DMS114 treated with DMSO at 0.1 percent for 48 hours (cell line): Measurements from ENCODE around the gene GALNT2.

Source experiments
- DNase-seq: peaks from one replicate; lab custom pipeline; 2025; ENCODE audit not compliant: unreplicated experiment; lab: John Stamatoyannopoulos, UW

Gene GALNT2

DNA sequence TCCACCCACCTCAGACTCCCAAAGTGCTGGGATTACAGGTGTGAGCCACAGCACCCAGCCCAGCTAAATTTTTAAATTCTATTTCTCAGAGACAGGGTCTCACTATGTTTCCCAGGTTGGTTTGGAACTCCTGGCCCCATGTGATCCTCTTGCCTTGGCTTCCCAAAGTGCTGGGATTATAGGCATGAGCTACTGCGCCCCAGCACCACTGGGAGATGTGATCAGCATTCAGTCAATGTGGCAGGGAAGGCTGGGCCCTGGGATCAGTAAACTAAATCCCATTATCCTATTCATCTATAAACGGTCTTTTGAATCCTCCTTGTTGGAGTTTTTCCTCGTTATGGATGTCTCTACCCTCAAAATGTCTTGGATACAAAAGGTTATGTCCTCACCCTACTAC is 245.6 kb downstream of the GALNT2 start:
- no peak for DNase-seq

DNA sequence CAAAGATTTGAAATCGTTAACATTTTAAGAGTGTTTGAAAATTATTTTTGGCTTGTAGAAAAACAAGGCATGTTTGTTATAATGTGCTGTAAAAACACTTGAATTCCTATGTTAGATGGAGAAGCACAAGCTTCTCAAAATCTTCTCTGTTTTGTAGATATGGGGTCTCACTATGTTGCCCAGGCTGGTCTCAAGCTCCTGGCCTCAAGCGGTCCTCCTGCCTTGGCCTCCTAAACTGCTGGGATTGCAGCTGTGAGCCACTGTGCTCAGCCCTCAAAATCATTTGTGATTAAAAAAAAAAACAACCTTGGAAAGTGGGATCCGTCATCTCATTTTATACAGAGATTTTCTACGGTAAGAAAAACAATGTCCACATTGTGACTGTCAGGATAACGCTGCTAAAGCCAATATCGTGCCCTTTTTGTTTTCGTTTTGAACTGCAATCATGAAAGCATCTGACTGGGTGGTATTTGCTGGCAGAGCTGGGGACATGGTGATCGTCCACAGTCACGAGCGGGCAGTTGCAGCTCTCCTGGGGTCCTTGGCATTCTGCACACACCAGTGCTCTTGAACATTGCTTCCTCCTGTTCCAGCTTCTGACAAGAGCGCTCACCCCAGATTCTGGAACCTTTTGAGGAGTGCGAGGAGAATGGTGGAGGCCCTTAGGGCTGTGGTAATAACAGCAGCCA is 246.6 kb downstream of the GALNT2 start:
- no peak for DNase-seq

DNA sequence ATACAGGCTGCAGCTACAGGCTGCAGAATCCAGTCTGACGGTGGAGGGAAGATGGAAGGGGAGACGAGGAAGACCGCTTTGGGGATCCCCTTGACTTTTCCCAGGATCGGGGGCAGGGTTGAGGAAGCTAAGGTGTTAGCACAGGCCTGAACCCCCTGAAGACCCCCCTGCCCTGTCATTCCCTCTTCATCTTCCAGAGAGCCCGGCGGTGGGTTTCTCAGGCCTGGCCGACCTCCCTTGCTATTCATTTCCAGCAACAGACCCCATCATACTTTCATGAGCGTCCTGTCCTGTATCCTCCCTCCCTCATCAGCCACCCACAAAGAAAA is 247.1 kb downstream of the GALNT2 start:
- no peak for DNase-seq

DNA sequence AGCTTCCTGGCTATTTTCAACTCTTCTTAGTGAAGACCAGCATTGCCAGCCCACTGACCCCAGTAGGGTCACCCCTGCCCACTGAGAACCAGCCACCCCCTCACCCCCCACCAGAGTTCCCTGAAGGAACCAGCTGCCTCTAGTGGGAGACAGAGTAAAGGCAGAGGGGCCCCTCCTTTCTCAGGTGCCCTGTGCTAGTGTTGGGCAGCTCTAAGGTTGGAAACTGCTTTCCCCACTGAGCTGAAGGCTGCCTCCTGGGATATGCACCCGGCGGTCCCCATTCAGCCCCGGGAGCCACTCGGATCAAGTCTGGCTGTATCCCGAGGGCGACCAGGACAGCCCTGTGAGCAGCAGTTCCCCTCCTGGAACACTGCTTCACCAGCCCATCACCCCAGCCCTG is 248.1 kb downstream of the GALNT2 start:
- no peak for DNase-seq

DNA sequence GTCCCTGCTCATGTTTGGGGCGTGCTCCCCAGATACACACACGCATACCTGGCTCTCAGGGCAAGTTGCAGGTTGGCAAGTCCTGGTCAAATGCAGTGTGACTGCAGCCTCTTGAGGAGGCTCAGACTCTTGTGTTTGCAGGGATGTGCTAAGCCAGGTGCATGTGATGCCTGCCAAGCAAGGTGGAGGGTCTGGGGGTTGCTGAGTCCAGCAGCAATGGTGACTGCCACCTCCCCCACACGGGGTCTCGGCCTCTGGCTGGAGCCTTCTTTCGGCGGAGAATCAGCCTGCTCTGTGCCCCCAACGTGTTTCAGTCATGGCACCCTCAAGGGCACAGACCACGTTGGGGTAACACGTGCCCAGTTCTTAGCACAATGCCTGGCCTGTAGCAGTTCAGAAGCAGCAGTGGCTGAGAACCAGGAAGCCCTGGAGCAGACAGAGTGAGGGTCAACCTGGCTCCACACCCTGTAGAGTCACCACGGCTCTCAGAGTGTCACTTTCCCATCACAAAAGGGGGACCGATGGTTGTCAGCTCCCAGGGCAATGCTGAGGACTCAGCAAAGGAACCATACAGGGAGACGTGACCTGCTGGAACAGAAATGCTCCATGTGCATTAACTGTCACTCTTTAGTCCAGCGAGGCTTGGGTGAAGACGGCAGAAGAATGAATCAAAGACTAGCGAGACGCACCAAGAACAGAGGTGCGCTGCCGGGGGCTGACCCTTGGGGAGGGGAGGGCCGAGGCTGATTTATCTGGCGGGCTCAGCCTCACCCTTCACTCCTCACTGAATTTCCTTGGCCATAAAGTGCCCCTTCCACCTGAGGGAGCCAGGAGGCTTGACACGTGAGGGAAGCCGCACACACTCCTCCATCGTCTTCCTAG is 250.1 kb downstream of the GALNT2 start:
- no peak for DNase-seq

DNA sequence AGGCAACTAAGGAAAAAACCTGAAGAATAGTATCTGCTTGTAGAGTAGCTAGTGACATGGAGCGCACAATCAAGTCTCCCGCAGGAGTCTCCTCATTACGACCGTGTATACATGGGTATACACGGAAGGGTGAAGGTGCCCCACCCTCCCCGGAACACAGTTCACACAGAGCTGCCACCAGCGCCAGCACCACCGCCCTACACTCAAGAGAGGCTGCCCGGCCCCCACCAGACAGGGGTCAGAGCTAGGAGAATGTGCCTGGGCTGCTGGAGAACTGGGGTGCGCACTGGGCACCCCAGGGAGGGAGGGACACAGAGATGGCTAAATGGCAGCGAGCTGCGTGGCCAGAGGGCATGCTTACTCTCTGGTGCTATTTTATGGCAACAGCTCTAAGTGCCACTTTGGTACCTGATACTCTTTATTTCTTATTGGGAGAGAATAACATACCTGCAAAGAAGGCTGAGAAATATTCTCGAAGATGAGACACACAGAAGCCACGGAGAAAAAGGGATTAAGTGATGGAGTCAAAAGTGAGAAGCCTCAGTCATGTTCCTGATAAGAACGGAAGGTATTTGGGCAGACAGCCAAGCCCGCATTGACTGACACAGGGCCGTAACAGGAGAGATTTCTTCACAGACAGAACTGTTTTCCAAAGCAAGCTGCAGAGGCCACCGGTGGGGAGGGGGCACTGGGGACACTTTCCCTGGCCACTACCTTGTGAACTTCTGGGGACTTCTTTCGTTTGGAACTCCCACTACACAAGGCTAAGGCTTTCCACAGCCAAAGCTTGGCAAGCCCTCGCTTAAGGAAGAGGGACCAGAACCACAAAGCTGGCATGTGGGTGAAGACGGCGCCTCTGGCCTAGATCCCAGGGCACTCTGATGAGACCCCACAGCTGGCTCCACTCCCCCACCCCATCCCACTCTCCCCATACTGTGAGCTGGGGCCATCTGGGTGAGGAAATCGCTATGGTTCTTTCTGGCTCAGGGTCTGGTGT is 251.1 kb downstream of the GALNT2 start:
- DNase-seq = no peak

DNA sequence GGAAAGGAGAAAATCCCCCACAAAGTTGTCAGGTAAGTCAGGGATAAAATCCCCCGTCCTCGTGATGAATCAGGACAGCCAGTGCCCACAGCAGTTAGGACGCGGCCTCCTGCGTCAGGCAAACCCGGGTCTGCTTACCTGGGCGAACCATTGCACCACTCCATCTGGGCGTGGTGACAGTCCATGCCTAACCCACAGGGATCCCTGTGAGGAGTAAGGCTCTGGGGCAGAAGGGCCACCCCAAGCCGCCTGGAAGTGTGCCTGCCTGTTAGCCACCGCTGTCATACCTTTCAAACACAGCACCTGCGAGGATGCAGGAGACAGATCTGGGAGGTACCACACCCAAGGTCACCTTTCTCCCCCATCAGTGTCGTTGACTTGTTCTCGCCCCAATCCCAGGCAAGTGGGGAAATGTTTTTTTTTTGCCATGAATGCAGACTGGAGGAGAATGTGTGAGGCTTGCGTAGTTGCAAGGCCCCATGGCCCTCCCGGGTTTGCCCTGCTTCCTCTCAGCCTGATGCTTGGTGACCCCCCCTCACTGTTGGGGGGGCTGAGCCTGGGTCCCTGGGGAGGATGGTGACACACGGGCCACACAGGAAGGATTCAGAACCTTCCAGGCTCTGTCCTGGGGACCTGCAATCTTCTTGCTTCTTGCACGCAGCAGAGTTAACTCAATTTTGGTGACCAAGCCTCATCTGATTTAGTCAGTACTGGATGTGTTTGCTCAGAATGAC is 252.1 kb downstream of the GALNT2 start:
- DNase-seq = no peak

DNA sequence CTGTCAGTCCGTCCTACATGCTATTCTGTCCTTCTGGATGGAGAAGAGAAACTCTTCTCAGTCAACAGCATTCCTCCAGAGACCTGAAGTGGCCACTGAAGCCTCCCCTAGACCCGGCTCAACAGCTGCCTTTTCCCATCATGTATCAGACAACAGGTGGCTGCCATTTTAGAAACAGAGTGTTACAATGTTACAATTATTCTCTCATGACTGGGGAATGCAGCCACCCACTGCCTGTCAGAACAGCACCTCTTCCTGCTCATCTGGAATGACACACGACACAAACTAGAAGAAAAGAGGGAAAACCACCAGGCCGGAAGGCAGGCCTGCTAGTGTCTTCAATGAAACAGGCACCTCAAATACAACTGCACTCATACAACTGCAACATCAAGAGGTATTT is 253.8 kb downstream of the GALNT2 start:
- no peak for DNase-seq

DNA sequence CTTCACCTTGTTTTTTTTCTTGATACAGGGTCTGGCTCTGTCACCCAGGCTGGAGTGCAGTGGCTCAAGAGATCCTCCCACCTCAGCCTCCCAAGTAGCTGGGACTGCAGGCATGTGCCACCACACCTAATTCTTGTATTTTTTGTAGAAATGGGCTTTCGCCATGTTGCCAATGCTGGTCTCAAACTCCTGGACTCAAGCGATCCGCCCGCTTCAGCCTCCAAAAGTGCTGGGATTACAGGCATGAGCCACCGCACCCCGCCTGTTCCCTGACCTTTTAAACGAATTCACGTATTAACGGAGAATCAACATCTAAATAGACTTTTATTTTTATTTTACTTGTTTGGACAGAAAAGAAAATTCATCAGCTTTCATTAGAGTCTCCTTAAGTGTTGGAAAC is 254.3 kb downstream of the GALNT2 start:
- DNase-seq = no peak

DNA sequence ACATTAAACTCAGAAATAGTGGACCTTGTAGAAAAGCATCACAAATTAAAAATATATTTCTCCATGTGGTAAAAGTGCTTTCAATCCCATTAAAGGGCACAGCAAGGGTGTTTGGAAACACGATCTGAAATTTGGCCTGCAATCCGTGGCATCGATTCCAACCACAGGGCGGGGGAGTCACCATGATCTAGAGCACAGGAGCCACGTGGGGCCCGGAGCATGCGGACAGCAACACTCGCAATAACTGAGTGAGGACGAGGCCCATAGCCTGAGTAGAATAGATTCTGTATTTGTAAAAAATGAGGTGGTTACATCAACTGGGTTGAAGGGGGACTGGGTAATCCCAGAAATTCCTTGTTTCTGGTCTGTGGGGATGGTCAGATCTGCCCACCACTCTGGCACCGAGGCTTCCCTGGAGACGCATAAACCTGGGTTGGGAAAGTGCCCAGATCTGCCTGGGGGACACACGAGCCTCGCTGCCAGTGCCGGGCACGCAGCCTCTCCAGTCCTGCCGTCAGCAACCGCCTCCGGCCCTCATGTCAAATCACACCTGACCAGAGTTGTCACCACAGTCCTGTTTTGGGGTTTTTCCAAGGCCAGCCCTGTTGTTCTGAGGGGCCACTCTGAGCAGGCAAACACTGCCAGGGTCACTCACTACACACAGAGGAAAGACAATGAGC is 254.8 kb downstream of the GALNT2 start:
- DNase-seq = no peak

DNA sequence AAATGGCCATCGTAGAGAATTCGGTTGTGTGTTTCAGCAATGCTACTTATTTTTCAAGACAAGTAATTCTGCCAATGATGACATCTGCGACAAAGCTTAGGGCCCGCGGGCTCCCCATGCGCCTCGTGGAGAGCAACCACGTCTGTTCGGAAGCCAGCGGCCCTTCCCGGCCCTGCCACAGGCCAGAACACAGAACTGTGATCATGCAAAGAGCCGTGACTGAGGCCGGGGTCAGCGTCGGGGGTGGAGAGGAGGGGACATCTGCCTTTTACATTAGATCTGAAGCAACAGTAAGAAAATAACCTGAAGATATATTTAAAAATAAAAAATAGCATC is 255.4 kb downstream of the GALNT2 start:
- no peak for DNase-seq

DNA sequence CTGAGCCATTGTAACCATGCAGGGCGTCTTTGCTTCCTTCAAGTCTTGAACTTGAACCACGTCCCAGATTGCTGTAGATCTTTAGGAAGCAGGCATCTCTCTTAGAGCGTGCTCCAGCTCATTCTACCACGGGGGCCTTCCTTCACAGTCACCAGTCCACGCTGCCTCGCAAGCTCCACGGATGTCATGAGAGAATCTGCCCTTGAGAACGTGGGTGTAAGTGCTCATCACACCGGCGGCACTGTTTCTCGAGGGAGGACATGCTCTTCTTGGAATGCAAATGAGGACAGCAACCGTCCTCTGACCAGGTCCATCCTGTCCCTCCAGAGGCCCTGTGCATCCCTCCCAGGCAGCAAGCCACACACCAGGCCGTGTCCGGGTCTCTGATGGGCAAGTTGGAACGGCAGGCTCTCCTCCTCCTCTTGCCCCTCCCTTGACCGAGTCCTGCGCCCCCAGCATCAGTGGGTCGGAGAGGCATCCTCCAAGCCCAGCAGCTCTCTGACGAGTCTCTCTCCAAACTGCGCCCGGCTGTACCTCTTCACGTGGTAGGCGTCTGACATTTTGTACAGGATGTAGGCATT is 256.0 kb downstream of the GALNT2 start:
- DNase-seq = no peak

DNA sequence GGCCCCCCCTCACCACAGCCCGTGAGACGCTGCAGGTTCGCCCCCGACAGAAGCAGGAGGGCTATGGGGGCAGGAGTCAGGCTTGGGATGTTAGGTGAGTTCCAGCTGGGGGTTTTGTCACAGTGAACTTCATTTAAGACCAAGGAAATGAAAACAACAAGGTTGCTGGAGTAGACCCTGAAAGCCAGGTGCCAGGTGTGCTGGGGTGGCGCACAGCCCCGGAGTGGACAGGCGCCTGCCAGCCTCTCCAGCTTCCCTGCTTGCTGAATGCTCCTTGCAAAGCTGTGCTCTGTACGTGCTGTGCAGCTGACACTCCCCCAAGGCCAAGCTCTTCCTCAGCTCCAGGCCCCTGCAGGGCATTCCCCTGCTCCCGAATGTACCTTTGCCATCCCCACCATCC is 256.6 kb downstream of the GALNT2 start:
- DNase-seq = no peak

DNA sequence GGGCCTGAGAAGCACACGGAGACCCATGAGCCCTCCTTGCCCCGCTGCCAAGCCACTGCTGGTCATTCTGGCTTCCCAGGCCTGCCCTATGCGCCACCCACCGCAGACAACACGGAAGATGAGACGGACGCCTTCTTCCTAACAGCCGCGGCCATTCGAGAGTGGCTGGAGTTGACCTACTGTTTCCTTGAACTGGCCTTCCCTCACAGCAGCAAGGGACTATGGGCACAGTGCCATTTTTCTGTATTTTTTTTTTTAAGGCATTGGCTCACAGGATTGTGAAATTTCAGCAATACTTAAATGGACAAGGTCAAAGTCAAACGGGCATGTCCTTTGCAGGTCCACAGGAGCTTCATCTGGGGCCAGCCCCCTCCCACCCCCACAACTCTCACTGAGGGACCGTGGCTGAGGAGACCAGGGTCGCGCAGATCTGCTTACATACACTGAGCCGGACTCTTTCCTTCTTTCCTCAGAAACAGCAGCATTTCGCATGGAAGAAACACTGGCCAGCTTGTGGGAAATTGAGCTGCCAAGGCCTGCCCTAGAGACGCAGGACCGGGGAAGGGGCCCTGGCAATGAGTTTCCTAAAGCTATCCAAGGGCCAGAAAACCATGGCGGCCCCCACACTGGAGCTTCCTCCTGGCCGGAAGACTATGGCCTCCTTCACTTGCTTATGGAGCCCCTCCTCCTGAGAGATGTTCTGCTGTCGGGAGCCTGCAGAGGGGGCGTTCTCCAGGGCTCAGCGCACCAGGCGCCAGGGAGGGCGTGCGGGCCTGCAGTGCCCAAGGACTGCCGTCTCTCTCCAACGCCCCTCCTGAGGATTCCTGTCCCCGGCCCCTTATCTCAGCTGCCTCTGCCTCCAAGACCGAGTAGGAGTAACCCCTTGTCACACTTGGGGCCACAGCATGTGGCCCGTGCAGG is 260.2 kb downstream of the GALNT2 start:
- DNase-seq = no peak

DNA sequence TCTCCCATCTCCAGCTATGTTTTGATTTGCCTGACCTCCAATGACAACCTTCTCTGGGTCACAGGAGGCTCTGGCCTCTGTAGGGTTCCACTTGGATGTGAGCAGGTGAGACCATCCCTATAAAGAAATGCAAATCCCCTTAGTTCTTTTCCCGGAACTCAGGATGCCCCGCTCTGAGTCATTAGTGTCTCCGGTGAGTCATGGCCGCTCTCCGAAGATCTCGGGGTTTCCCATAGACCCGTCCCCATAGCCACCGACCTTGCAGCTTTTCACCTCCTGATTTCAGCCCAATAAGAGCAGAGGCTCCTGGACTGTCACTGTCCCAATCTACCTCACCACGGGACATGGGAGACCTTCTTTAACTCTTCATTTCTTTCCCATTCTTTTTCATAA is 260.9 kb downstream of the GALNT2 start:
- DNase-seq = no peak

DNA sequence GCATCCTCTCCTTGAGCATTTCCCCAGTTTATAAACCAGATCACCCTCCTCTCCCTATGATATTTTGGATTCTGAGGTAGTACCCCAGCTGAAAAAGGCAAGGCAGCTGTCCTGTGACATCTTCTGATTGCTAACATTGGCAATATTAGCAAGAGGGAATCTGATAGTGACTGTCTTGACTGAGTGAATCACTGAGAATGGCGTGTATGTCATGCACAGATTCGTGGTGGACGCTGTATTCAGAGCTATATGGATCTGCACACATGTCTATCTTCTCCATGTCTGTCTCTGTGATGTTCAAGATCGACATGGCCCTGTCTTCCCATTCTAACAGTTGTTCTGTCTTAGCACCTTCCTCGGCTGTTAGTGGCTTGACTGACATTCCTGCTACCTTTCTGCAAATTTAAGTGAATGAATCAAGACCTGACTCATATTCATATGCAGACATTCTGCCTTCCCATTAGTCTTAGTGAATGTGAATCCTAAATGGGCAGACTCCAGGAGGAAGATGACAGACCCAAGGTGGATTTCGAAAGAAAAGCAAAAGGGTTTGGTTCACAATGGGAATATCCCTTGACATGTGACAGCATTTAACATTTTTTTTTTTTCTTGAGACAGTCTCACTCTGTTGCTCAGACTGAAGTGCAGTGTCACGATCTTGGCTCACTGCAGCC is 261.4 kb downstream of the GALNT2 start:
- no peak for DNase-seq

DNA sequence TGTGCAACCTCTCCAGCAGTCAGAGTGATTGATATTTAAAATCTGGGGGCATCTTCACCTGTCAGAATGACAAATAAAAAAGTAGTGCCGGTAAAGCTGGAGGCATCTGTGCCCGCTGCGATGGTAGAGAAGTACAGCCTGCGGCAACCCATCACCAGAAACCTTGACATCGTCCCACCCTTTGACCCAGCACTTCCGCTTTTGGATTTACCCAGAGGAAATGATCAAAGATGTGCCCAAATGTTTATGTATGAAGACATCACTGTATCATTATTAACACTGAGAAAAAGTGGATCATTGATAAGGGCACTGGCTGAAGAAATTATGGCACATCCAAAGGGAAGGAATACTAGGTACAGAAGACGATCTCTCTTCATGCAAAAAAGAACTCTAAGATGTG is 263.1 kb downstream of the GALNT2 start:
- no peak for DNase-seq
